Neural crest cell (in vitro differentiated cells): Measurements from ENCODE around the gene HS6ST2. TPM values are rescaled to one million over a fixed set of nuclear protein-coding genes. Genes with fewer than 3 reads are reported as not detected.
A peak's percentile ranks its signal among the peaks of the same experiment; 100 is the strongest.

Source experiments
- DNase-seq: peaks from one replicate; pipeline ENCODE4 v3.0.0; 2021; ENCODE audit warnings: low read depth, mixed read lengths, low spot score
- H3K27ac Mint-ChIP-seq: one replicate; pipeline ENCODE4 v1.8.0; 2021; ENCODE audit warnings: mild to moderate bottlenecking, mixed read lengths; ENCODE audit not compliant: unreplicated experiment
- H3K27me3 Mint-ChIP-seq: 2 replicates; pipeline ENCODE4 v1.8.0; 2021; ENCODE audit warnings: low read depth, mild to moderate bottlenecking, mixed read lengths
- H3K36me3 Mint-ChIP-seq: 2 replicates; pipeline ENCODE4 v1.8.0; 2021; ENCODE audit warnings: low read depth, mild to moderate bottlenecking, mixed read lengths
- H3K4me1 Mint-ChIP-seq: 2 replicates; pipeline ENCODE4 v1.8.0; 2021; ENCODE audit warnings: mixed read lengths
- H3K4me3 Mint-ChIP-seq: one replicate; pipeline ENCODE4 v1.8.0; 2021; ENCODE audit warnings: mild to moderate bottlenecking, mixed read lengths
- H3K9me3 Mint-ChIP-seq: 2 replicates; pipeline ENCODE4 v1.8.0; 2021; ENCODE audit warnings: mixed read lengths
- total RNA-seq: library from RNA; stranded (reverse); gene quantifications from 2 replicates; pipeline ENCODE4 v1.2.1, GENCODE V29; 2021
- TF ChIP-seq, protein P1 (sequence below): fragments of 200-600 bp; sonication (generic); conservative IDR thresholded peaks from 2 replicates; pipeline ENCODE4 v1.5.0; 2021; ENCODE audit warnings: antibody characterized with exemption, mild to moderate bottlenecking

Gene HS6ST2
- total RNA-seq, 1 donor from 2014 or later = 13.9 TPM

DNA sequence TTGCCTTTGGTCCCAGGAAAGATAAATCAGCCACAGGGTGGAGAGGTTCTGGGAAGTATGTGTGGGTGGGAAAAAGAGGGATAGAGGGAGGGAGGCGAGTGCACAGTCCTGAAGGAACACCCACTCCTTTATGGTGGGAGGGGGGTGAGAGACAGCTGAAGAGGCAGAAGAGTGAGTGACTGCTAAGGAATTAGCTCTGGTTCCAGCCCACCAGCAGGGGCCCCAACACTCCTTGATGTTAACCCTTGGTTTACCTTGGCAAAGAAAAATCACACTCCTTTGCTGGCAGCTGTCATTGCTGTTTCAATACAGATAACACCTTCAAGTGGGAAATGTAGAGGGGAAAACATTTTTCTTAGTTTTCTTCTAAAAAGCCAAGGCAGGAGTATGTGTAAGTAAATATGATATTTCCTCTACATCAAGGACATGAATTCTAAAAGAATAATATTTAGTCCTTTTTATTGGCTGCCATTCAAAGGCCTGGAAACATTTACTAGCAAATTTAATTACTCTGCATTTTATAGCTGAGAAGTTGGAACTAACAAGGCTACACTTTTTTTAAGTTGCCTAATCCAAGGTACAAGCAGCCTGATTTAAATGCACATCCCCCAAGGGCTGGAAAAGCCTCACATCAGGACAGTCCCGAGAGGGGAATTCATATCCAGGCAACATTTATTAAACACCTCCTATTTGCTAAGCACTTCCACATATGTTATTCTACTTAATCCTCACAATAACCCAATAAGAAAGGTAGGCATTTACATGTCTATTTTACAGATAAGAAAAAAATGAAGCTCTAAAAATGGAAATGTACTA is 81.7 kb downstream of the HS6ST2 start:
- H3K27me3 Mint-ChIP-seq = no peaks in the 10 kb centered on the region
- H3K36me3 Mint-ChIP-seq = no peaks in the 10 kb centered on the region
- H3K27ac Mint-ChIP-seq = peak overlapping the region; percentile 5
- H3K4me1 Mint-ChIP-seq = peaks cover 33% of the 10 kb centered on the region
- H3K9me3 Mint-ChIP-seq = no peaks in the 10 kb centered on the region
- H3K4me3 Mint-ChIP-seq = no peak overlapping the region
- DNase-seq = no peak
- TF ChIP-seq, protein P1, sequence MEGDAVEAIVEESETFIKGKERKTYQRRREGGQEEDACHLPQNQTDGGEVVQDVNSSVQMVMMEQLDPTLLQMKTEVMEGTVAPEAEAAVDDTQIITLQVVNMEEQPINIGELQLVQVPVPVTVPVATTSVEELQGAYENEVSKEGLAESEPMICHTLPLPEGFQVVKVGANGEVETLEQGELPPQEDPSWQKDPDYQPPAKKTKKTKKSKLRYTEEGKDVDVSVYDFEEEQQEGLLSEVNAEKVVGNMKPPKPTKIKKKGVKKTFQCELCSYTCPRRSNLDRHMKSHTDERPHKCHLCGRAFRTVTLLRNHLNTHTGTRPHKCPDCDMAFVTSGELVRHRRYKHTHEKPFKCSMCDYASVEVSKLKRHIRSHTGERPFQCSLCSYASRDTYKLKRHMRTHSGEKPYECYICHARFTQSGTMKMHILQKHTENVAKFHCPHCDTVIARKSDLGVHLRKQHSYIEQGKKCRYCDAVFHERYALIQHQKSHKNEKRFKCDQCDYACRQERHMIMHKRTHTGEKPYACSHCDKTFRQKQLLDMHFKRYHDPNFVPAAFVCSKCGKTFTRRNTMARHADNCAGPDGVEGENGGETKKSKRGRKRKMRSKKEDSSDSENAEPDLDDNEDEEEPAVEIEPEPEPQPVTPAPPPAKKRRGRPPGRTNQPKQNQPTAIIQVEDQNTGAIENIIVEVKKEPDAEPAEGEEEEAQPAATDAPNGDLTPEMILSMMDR = no peak

DNA sequence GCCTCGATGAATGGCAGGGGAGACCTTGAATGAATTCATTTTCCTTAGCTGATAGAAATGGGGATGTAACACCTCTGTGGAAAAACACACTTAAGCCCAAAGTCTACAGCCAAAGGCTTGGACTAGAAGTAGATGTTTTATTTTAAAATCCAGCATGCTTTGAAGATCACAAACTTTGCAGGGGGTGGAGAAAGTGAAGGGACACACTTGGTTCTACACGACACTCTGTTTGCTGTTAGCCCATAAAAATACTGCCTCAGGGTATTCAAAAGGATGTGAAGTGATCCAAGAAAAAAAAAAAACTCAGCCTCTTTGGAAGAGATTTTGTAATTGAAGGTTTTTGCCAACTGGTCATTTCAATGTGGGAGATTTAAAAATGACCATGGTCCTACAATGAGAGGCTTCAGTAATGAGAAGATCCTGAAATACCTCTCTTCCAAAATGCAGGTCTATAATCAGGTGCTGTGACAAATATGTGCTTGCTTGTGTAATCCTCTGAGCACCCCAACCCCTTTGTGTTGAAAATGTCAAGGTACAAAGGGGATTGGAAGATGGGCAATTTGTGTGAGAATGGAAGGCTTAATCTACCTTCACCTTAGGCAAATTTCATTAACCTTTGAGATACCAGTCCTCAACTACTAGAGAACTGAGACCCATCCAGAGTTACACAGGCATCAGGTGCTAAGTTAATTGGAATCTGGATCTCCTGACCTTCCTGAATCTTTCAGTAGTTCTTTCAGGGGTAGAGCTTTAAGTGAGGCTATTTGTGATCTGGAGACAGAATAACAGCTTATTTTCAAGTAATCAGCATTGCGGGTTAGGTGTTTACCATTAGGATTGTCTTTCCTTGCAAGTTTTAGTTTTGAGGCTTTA is 82.5 kb downstream of the HS6ST2 start:
- peaks cover 3% of the 10 kb centered on the region for H3K9me3 Mint-ChIP-seq
- TF ChIP-seq, protein P1 = no peak
- H3K27me3 Mint-ChIP-seq = no peaks in the 10 kb centered on the region
- peaks cover 33% of the 10 kb centered on the region for H3K4me1 Mint-ChIP-seq
- H3K36me3 Mint-ChIP-seq = no peaks in the 10 kb centered on the region
- DNase-seq = no peak
- H3K27ac Mint-ChIP-seq = peak overlapping the region; percentile 5
- no peak overlapping the region for H3K4me3 Mint-ChIP-seq

DNA sequence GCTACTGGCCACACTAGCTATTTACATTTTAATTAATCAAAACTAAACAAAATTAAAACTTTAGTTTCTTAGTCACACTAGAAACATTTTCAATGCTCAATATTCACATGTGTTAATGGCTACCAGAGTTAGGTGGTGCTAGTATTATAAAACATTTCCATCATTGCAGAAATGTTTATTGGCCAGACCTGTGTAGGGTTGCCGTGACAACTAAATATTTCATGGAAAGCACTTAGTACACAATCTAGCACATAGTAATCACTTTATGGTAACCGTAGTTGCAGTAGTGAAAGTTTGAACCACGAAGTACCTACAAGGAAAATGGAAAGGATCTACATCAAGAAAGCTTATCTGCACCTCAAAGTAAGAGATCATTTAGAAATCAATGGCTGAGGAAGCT is 95.9 kb downstream of the HS6ST2 start:
- no peaks in the 10 kb centered on the region for H3K27me3 Mint-ChIP-seq

DNA sequence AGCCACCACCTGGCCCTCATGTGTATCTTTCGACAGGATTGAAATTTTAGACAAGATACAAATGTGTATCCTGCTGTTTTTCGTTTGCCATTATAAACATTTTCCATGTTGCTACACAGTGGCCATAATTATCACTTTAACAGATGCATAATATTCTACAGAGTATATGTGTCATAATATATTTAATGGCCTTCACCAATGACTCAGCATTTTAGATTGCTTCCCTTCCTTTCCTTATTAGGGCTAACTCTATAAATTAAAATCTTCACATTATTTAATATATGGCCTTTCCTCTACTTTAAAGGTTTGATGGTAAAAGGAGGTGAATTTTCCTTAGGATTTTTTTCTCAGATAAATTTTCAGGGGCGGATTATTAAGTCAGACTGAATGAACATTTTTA is 97.4 kb downstream of the HS6ST2 start:
- TF ChIP-seq, protein P1 = no peak
- peaks cover 14% of the 10 kb centered on the region for H3K36me3 Mint-ChIP-seq
- H3K9me3 Mint-ChIP-seq = peaks cover 7% of the 10 kb centered on the region
- H3K27ac Mint-ChIP-seq = no peak overlapping the region
- H3K27me3 Mint-ChIP-seq = no peaks in the 10 kb centered on the region
- H3K4me1 Mint-ChIP-seq = peaks cover 5% of the 10 kb centered on the region
- DNase-seq = no peak
- H3K4me3 Mint-ChIP-seq = no peak overlapping the region

More for the DNA sequence above, 95.9 kb downstream of the HS6ST2 start:
- H3K4me3 Mint-ChIP-seq = no peak overlapping the region
- TF ChIP-seq, protein P1 = no peak
- H3K27ac Mint-ChIP-seq = no peak overlapping the region
- peaks cover 5% of the 10 kb centered on the region for H3K4me1 Mint-ChIP-seq
- H3K9me3 Mint-ChIP-seq = peaks cover 7% of the 10 kb centered on the region
- peaks cover 14% of the 10 kb centered on the region for H3K36me3 Mint-ChIP-seq
- DNase-seq = no peak

DNA sequence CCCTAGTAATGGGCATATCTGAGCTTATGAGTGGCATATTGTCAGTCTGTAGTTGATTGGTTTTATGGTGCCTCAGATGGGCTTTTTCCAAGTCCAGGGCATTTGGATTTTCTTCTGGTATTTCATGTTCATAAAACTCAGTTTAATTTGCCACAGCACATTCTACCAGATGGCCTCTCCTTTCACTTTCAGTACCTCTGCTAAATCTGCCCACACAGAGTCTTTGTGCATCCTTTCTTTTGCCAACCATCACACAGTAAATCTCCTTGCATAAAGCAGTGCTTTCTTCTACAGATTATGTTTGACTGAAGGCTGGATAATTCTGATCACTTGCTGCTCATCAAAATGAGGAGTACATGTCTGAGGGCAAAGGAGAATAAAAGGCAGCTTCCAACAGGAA is 98.2 kb downstream of the HS6ST2 start:
- TF ChIP-seq, protein P1 = no peak
- peaks cover 5% of the 10 kb centered on the region for H3K4me1 Mint-ChIP-seq
- no peak for DNase-seq
- H3K27me3 Mint-ChIP-seq = no peaks in the 10 kb centered on the region
- H3K4me3 Mint-ChIP-seq = no peak overlapping the region
- no peak overlapping the region for H3K27ac Mint-ChIP-seq
- peaks cover 14% of the 10 kb centered on the region for H3K36me3 Mint-ChIP-seq
- peaks cover 7% of the 10 kb centered on the region for H3K9me3 Mint-ChIP-seq
